DMS 273 (cell line): Measurements from ENCODE around the gene CCDC106.

Experiments used
- DNase-seq: peaks from one replicate; lab custom pipeline; 2025; ENCODE audit not compliant: unreplicated experiment; lab: John Stamatoyannopoulos, UW

The CCDC106 gene

DNA sequence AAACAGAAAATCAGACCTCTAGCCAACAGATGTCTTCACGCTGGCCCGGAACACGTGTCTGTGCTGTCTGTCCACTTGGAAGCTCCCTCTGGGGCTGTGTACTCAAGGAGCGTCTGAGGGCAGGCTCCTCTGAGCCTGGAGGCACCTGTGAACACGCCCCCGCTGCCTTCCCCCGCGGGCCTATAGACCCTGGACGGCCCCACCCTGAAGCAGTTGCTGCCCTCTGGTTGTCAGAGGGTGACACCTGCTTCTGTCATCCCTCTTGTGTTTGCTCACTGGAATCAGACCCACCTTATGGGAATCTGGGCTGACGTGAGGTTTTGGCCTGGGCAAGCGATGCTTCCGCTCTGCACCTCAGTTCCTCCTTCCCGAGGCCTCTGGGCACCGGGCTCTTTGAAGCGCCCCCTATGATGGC is 46.2 kb downstream of the CCDC106 start:
- no peak for DNase-seq

DNA sequence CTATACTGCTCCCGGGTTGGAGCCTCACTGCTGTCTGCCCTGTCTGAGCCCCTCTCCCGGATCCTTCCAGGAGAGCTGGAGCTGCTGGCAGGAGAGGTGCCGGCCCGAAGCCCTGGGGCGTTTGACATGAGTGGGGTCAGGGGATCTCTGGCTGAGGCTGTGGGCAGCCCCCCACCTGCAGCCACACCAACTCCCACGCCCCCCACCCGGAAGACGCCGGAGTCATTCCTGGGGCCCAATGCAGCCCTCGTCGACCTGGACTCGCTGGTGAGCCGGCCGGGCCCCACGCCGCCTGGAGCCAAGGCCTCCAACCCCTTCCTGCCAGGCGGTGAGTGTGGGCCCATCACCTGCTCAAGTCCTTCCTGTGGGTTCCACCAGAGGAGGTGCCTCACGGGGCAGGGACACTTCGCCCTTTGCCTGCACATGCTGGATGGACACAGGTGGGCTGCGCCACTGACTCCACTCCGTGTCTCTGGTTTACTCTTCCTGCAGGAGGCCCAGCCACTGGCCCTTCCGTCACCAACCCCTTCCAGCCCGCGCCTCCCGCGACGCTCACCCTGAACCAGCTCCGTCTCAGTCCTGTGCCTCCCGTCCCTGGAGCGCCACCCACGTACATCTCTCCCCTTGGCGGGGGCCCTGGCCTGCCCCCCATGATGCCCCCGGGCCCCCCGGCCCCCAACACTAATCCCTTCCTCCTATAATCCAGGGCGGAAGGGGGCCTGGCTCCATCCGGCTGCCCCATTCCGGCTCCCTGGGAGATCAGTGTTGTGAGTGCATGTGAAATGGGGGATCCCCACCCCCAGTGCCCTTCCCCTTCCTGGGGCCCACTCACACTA is 46.9 kb downstream of the CCDC106 start:
- no peak for DNase-seq

DNA sequence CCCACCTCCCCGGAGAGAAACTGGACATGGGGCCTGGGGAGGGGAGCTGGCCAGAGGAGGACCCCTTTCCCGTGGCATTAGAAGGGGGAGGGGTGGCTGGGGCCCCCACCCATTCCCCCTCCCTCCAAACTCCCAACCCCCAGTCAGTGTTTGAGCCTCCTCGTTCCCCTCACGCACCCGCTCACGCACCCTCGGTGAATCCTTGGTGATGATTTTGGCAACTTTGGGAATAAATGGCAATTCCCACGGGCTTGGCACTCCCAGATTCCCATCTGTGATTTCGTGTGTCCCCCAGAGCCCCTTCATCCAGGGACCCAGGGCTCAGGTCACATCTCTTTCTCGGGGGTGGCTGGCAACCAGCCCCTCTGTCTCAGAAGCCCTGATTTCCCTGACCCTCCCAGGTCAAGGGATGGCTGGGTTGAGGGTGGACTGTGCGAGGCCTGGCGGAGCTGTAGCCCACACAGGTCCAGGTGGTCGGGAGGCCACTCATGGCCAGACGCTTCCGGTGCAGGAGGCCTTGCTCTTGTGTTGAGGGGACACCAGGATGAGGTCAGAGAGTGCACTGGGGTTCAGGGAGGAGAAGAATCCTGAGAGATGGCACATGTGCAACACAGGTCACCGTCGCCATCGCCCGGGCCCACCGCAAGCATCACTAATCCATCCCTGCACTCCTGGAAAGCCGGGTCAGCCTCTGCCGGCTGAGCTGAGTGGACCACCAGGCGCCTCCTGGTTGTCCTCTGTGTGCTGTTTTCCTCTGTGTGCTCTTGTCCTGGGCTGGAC is 47.7 kb downstream of the CCDC106 start:
- DNase-seq = no peak

DNA sequence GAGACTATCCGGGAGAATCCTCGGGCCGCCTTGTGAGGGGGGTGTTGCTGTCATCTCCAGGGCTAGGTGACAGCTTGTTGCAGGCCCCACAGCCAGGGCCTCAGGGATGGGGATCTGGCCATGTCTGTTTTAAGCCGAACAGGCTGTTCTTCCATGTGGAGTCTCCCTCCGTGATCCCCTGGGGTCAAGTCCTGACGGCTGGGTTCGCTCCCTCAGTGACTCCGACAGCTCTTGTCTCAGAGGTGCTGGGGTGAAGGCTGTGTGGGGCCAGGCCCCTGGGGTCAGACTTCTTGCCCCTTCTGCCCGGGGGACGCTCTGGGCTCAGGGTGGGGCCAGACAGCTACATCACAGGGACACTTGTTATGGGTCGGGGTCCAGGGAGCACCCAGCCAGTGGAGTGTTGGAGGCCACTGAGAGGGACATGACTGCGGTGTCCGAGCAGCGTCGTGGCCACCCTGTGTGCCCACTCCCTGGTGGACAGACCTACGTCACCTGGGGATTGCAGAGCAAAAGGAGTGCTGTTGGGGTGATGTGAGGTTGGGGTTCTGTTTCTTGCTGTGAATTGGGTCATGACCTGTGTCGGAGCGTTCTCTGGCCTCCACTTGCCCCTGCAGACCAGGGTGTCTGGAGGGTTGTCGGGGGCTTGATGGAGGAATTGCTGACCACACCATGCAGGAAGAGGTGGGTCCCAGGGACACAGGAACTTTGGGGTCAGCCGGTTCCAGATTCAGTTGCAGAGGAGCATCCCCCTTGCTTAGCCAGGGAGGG is 48.5 kb downstream of the CCDC106 start:
- no peak for DNase-seq

DNA sequence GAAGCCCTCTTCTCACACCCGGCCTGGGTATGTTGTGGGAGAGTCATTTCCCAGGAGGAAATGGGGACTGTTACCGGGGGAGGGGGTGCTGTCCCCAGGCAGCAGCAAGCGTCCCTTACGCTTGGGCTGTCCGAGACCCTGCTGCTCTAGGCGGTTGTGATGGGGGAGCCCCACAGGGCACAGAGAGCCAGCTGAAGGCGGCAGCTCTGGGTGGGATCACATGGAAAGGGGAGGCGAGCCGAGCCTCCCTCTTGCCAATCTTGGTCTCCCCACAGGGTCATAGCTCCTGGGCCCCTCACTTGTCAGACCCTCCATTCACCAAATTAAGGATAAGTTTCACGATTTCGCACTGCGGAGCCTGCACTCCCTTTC is 49.0 kb downstream of the CCDC106 start:
- DNase-seq = no peak

DNA sequence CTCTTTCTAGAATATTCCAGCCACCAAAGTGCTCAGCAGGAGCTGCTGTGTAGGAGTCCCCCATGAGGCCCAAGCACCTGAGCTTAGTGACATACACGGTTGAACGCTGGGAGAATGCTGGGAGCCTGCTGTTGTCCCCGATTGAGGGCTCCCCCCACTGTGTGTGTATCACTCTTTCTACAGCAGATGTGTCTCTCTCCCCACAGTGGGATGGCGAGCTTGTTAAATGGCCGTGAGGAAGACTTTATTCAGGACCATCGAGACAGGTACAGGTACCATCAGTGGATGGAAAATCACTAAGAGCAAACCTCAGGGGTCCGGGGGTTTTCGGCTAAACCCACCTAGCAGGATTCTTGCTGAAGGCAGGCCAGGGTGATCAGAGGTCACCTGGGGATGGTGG is 49.7 kb downstream of the CCDC106 start:
- DNase-seq = no peak

DNA sequence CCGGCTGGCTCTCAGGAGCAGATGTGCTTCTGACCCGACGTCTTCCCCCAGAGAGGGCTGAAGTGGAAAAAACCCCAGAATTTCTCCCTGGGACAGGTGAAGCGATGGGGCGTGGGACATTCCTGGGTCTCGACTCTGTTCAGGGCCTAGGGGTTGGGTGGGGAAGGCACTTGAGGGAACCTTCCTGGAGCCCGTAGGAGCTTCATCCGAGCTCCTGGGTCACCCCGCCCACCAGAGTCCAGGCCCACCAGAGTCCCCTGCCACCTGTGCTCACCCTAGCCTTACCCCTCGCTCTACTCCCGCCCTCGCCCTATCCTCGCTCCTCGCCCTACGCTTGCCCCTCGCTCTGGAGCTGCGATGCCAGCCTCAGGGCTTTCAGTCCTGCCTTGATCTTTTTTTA is 50.2 kb downstream of the CCDC106 start:
- no peak for DNase-seq

DNA sequence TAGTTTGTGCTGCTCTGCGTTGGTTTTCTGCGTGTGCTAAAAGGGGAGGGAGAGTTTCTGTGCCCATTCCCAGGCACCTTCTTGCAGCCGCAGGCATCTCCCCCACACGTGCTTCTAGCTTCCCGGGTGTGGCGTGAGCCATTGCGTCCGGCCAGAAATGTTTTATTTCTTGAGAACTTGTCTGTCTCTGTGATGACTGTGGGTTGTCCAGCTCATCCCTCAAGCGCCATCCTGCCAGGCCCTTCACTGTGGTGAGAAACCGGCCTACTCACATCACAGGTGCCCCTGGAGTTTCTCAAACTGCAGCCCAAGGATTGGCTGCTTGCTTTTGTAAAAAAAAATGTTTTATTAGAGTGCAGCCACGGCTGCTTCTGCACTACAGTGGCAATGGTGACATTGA is 51.2 kb downstream of the CCDC106 start:
- no peak for DNase-seq

DNA sequence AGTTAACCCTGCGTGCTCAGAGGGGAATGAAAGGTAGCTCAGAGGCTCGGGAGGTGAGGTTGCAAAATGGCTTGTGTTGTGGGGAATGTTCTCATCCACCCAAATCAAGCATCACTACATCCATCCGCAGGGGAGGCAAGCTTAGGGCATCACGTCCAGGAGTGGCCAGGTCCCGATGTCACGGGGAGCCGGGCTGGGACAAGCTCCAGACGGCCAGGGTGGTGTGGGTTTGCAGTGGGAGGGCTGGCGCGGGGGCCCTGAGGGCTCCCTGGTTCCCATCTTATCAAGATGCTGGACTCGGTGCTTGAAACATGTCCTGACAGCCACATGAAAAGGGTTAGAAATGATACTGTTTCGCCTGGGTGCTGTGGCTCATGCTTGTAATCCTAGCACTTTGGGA is 52.8 kb downstream of the CCDC106 start:
- no peak for DNase-seq

DNA sequence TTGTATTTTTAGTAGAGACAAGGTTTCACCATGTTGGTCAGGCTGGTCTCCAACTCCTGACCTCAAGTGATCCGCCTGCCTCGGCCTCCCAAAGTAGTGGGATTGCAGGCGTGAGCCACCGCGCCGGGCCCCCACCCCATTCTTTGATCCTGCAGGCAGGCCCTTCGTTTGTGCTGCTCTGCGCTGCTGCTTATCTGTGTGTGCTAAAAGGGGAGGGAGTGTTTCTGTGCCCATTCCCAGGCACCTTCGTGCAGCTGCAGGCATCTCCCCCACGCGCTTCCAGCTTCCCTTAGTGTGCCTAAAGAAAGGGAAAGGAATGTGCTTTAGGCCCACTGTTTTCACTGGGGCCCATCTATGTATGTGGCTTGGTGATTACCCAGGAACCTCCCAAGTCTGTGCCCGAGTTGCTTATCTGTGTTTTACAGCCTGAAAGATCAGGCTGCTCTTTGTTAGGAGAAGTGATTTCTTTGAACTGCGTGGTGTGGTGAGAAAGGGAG is 54.2 kb downstream of the CCDC106 start:
- no peak for DNase-seq
